Transverse colon (tissue), 4 donors: ENCODE results near the gene MMP11. TPM values are rescaled to one million over a fixed set of nuclear protein-coding genes. Genes with fewer than 3 reads are reported as not detected.
"Not testable (repeated sequence)": the region's sequence is repeated elsewhere in the genome, so short reads cannot be mapped to it uniquely, and the experiment has no call there.

Experiments
- DNase-seq: peaks from one replicate; pipeline ENCODE4 v3.0.0-alpha.2; 2019
- H3K27ac ChIP-seq, 4 donors: fragments of 200-600 bp; sonication (generic); 2 replicates each; pipeline ENCODE4 v1.5.1; 2016 to 2018; ENCODE audit warnings: inconsistent platforms in 4 of 4
- H3K27me3 ChIP-seq: fragments of 200-600 bp; sonication (generic); 2 replicates; pipeline ENCODE4 v1.5.1; 2017; ENCODE audit warnings: inconsistent platforms
- H3K36me3 ChIP-seq, 4 donors: fragments of 200-600 bp; sonication (generic); 2 replicates each; pipeline ENCODE4 v1.5.1; 2017 to 2019; ENCODE audit warnings: inconsistent platforms in 4 of 4
- H3K4me1 ChIP-seq, 4 donors: fragments of 200-600 bp; sonication (generic); 2 replicates each; pipeline ENCODE4 v1.5.1; 2017 to 2020; ENCODE audit warnings: inconsistent platforms in 4 of 4
- H3K4me3 ChIP-seq, 4 donors: fragments of 200-600 bp; sonication (generic); 1 replicate in 1 of 4; 2 replicates in 3 of 4; pipeline versions ENCODE4 v1.5.1 to v1.6.1; 2017 to 2019; ENCODE audit warnings: inconsistent platforms in 4 of 4
- H3K9me3 ChIP-seq, 2 donors: fragments of 200-600 bp; sonication (generic); 2 replicates each; pipeline ENCODE4 v1.5.1; 2017 to 2019; ENCODE audit warnings: inconsistent platforms in 2 of 2
- EP300 ChIP-seq: sonication (generic); formaldehyde crosslinking; IDR thresholded peaks from one replicate; pipeline ENCODE4 v1.6.1; 2017; ENCODE audit warnings: antibody characterized with exemption, low read depth
- POLR2A ChIP-seq: fragments of 450-650 bp; IDR thresholded peaks from one replicate; pipeline ENCODE4 v1.6.1; 2016; ENCODE audit warnings: antibody characterized with exemption, mild to moderate bottlenecking, moderate library complexity
- POLR2AphosphoS5 ChIP-seq, 3 donors: sonication (generic); formaldehyde crosslinking; IDR thresholded peaks; one replicate each; pipeline ENCODE4 v1.6.1; 2016; ENCODE audit warnings: antibody characterized with exemption in 3 of 3
- WGBS, 2 donors: methylation state at CpG; one replicate each; pipeline ENCODE4 v1.1.5; 2018; ENCODE audit warnings: low coverage in 1 of 2; 5-methylcytosine and 5-hydroxymethylcytosine counted together
- in situ Hi-C, 4 donors: fragments of 200-750 bp; cut with MboI; loops; one replicate each; pipeline versions ENCODE4 v1.15.0 to v1.15.1; 2017; ENCODE audit warnings: low sequenced_read_pairs in 3 of 4, low pct_ligation_motif_present in 1 of 4, low pct_unique_long_range_greater_than_20kb in 1 of 4
- intact Hi-C: fragments of 100-400 bp; cut with DNase I; formaldehyde crosslinking; loops from one replicate; pipeline ENCODE4 v1.15.1; 2023; ENCODE audit warnings: low total_unique reads
- total RNA-seq, 4 donors: library from RNA; depleted of rRNA; stranded (reverse); fragments of >200 nt; gene quantifications; one replicate each; pipeline ENCODE4 v1.1.0, GENCODE V29; 2016
- TF ChIP-seq, protein P1 (sequence below), 5 experiments: fragments of 200-600 bp in 3 of 5; fragments of 450-650 bp in 2 of 5; sonication (generic) in 3 of 5; IDR thresholded peaks; 1 replicate in 2 of 5; 2 replicates in 3 of 5; pipeline ENCODE4 v1.5.1; 2016 to 2017; ENCODE audit warnings: antibody characterized with exemption in 5 of 5, inconsistent platforms in 3 of 5, mild to moderate bottlenecking in 2 of 5, moderate library complexity in 1 of 5

The MMP11 gene
- total RNA-seq: 1 to 10 TPM; 1.2 to 2.2 (median 1.6) TPM

GRCh38 chr22:23772649-23773473 lies at the start of gene MMP11:
Gene MMP11 (plus strand): TSS chr22:23772849. CDS start chr22:23772871, 22 bp downstream.
- H3K27ac ChIP-seq: peak within 1 kb of the TSS; percentile 53 to 70 (median 64)
- peak within 1 kb of the TSS; percentile 41 to 61 (median 49) for H3K4me3 ChIP-seq
- in situ Hi-C loops (loop anchor here in 1 of 4 donors (5.0 kb wide), 1 partner anchor 79 kb away; no protein-coding TSS in a partner anchor), intact Hi-C loops (no loop called here)
- no peaks in the 10 kb centered on the region for H3K9me3 ChIP-seq
- no peaks in the 10 kb centered on the region for H3K27me3 ChIP-seq
- TF ChIP-seq, protein P1, sequence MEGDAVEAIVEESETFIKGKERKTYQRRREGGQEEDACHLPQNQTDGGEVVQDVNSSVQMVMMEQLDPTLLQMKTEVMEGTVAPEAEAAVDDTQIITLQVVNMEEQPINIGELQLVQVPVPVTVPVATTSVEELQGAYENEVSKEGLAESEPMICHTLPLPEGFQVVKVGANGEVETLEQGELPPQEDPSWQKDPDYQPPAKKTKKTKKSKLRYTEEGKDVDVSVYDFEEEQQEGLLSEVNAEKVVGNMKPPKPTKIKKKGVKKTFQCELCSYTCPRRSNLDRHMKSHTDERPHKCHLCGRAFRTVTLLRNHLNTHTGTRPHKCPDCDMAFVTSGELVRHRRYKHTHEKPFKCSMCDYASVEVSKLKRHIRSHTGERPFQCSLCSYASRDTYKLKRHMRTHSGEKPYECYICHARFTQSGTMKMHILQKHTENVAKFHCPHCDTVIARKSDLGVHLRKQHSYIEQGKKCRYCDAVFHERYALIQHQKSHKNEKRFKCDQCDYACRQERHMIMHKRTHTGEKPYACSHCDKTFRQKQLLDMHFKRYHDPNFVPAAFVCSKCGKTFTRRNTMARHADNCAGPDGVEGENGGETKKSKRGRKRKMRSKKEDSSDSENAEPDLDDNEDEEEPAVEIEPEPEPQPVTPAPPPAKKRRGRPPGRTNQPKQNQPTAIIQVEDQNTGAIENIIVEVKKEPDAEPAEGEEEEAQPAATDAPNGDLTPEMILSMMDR (IDR thresholded peaks at IDR 0.05): no peak
- TF ChIP-seq POLR2A (no peak), POLR2AphosphoS5 (IDR thresholded peaks at IDR 0.05) (no peak), EP300 (no peak)
- peaks cover 13 to 46% (median 35%) of the 10 kb centered on the region in 4 donors for H3K4me1 ChIP-seq
- DNase-seq: peak; percentile 76
- 13% methylated on average over 13 of the region's 79 CpGs; no CpG with 5 or more reads in 1 of the 2 donors for WGBS, 2 donors
- H3K36me3 ChIP-seq: no peaks in the 10 kb centered on the region

DNA sequence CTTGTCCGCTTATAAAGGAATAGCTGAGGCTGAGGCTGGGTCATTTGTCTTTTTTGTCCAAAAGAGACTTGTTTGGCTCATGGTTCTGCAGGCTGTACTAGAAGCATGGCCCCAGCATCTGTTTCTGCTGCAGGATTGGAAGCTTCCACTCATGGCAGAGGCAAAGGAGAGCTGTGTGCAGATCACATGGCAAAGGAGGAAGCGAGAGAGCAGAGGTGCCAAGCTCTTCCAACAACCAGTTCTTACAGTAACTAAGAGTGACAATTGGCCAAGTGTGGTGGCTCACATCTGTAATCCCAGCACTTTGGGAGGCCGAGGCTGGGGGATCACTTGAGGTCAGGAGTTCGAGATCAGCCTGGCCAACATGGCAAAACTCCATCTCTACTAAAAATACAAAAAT lies 44.5 kb upstream of the MMP11 start:
- H3K9me3 ChIP-seq, in situ Hi-C loops, intact Hi-C loops, H3K27me3 ChIP-seq, H3K36me3 ChIP-seq, H3K27ac ChIP-seq, DNase-seq, H3K4me1 ChIP-seq, H3K4me3 ChIP-seq: not testable (repeated sequence)
- 80% methylated on average over 4 of the region's 4 CpGs; no CpG with 5 or more reads in 1 of the 2 donors for WGBS, 2 donors

DNA sequence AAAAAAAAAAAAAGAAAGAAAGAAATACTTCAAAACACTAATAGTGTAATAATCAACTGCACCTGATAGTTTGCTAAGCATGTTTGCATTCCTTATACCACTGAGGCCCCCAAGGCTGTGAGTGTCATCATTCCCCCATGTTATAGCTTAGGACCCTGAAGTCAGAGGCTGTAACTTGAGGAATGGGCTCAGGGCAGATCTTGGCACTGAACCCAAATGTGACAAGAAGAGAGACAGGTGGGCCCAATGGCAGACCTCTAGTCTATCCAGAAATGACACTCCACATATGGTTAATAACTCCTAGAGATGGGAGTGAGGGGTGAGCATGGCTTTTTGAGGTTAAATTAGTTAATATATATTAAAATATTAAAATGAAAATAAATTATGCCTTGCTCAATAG lies 35.0 kb upstream of the MMP11 start:
- no peaks in the 10 kb centered on the region for H3K27me3 ChIP-seq

GRCh38 chr22:23742505-23743264 lies 30.0 kb upstream of the MMP11 start:
- 80 to 83% methylated on average over 2 to 7 of the region's 7 CpGs for WGBS, 2 donors
- H3K4me3 ChIP-seq: no peak overlapping the region
- no peaks in the 10 kb centered on the region for H3K27me3 ChIP-seq
- intact Hi-C loops (no loop called here), in situ Hi-C loops (no loop called here)
- no peaks in the 10 kb centered on the region for H3K4me1 ChIP-seq
- TF ChIP-seq, protein P1 (IDR thresholded peaks at IDR 0.05): no peak
- no peak for TF ChIP-seq EP300
- no peak for TF ChIP-seq POLR2A
- no peak for TF ChIP-seq POLR2AphosphoS5 (IDR thresholded peaks at IDR 0.05)
- no peak overlapping the region for H3K27ac ChIP-seq
- no peaks in the 10 kb centered on the region for H3K9me3 ChIP-seq
- no peak for DNase-seq
- H3K36me3 ChIP-seq: peaks cover 0 to 14% (median 0%) of the 10 kb centered on the region in 4 donors

More for the DNA sequence above, 35.0 kb upstream of the MMP11 start:
- Histone ChIP-seq H3K4me3 (no peak overlapping the region), H3K36me3 (no peaks in the 10 kb centered on the region), H3K9me3 (no peaks in the 10 kb centered on the region), H3K4me1 (no peaks in the 10 kb centered on the region), H3K27ac (no peak overlapping the region)
- TF ChIP-seq EP300 (no peak), POLR2AphosphoS5 (IDR thresholded peaks at IDR 0.05) (no peak)
- TF ChIP-seq, protein P1 (IDR thresholded peaks at IDR 0.05): no peak
- in situ Hi-C loops (no loop called here), intact Hi-C loops (no loop called here)
- no peak for DNase-seq
